GM10248 (cell line): ENCODE data around the gene LAIR1.

ENCODE experiments used
- CTCF ChIA-PET: fragments of 300-600 bp; sonication (Branson Sonifier 250); formaldehyde crosslinking; extraction: SDS; loops from one replicate; lab custom pipeline; 2021; ENCODE audit warnings: antibody characterized with exemption; lab: Yijun Ruan, JAX
- POLR2A ChIA-PET: fragments of 350-650 bp; sonication (Branson Sonifier 250); formaldehyde crosslinking; extraction: SDS; loops from one replicate; lab custom pipeline; 2020; ENCODE audit warnings: antibody characterized with exemption; lab: Yijun Ruan, JAX
- DNase-seq: peaks from one replicate; pipeline ENCODE4 v3.0.0; 2012; ENCODE audit errors: extremely low spot score
- CTCF ChIP-seq: IDR thresholded peaks from 2 replicates; pipeline ENCODE4 v1.5.1; 2012; ENCODE audit warnings: mild to moderate bottlenecking, low read depth; ENCODE audit errors: extremely low read depth, missing control alignments, control extremely low read depth

Gene LAIR1

GRCh38 chr19:54310543-54310942 is 54.2 kb downstream of the LAIR1 start:
- ChIA-PET CTCF (interaction anchor here (1.1 to 1.3 kb wide), 3 partner anchors 11 to 81 kb away, joined by 3 to 5 read pairs (median 4); no protein-coding TSS in a partner anchor), POLR2A (no interaction called here)
- DNase-seq, result no peak
- TF ChIP-seq CTCF, result no peak

GRCh38 chr19:54309811-54310210 is 54.9 kb downstream of the LAIR1 start:
- no peak for TF ChIP-seq CTCF
- DNase-seq, result no peak
- CTCF ChIA-PET, result interaction anchor here (1.3 kb wide), 1 partner anchor 12 kb away, joined by 5 read pairs; no protein-coding TSS in a partner anchor
- POLR2A ChIA-PET, result no interaction called here

- CTCF ChIA-PET, result interaction anchor here (1.2 to 1.4 kb wide), 2 partner anchors 33 to 83 kb away, joined by 3 read pairs; no protein-coding TSS in a partner anchor
- DNase-seq, result no peak
- POLR2A ChIA-PET, result no interaction called here
- no peak for TF ChIP-seq CTCF
These were observed 57.2 kb downstream of the LAIR1 start for GRCh38 chr19:54307389-54308020.

GRCh38 chr19:54305141-54305540 is 59.6 kb downstream of the LAIR1 start:
- no peak for TF ChIP-seq CTCF
- ChIA-PET POLR2A (no interaction called here), CTCF (no interaction called here)
- DNase-seq, result no peak

GRCh38 chr19:54302257-54302656 is 62.5 kb downstream of the LAIR1 start:
- no peak for DNase-seq
- TF ChIP-seq CTCF, result no peak
- ChIA-PET CTCF (no interaction called here), POLR2A (no interaction called here)
